Neutrophil (primary cell): ENCODE measurements around the gene NMT1.

ENCODE experiments used
- H3K27ac ChIP-seq: fragments of 200-600 bp; sonication (generic); 2 replicates; pipeline ENCODE4 v1.5.1; 2016; ENCODE audit warnings: mild to moderate bottlenecking, moderate library complexity
- H3K27me3 ChIP-seq: fragments of 200-600 bp; sonication (generic); 2 replicates; pipeline ENCODE4 v1.6.0; 2016; ENCODE audit warnings: mild to moderate bottlenecking
- H3K36me3 ChIP-seq: fragments of 200-600 bp; sonication (generic); 2 replicates; pipeline ENCODE4 v1.5.1; 2017
- H3K4me1 ChIP-seq, 2 experiments: fragments of 200-600 bp in 1 of 2; sonication (generic) in 1 of 2; 1 replicate in 1 of 2; 2 replicates in 1 of 2; pipeline versions ENCODE4 v1.5.1 to v1.6.1; 2013 to 2016; ENCODE audit warnings: low read depth in 1 of 2, low read length in 1 of 2, mild to moderate bottlenecking in 1 of 2, moderate library complexity in 1 of 2; ENCODE audit not compliant: control insufficient read depth in 1 of 2, insufficient read depth in 1 of 2
- H3K4me3 ChIP-seq, 2 experiments: fragments of 200-600 bp in 1 of 2; sonication (generic) in 1 of 2; 1 replicate in 1 of 2; 2 replicates in 1 of 2; pipeline ENCODE4 v1.5.1; 2013 to 2016; ENCODE audit warnings: low read depth in 1 of 2, low read length in 1 of 2, mild to moderate bottlenecking in 1 of 2, moderate library complexity in 1 of 2
- H3K9me3 ChIP-seq: fragments of 200-600 bp; sonication (generic); 2 replicates; pipeline ENCODE4 v1.5.1; 2016
- TF ChIP-seq, protein P1 (sequence below): fragments of 200-600 bp; sonication (generic); IDR thresholded peaks from 2 replicates; pipeline ENCODE4 v1.5.1; 2016; ENCODE audit warnings: antibody characterized with exemption

Gene NMT1

DNA sequence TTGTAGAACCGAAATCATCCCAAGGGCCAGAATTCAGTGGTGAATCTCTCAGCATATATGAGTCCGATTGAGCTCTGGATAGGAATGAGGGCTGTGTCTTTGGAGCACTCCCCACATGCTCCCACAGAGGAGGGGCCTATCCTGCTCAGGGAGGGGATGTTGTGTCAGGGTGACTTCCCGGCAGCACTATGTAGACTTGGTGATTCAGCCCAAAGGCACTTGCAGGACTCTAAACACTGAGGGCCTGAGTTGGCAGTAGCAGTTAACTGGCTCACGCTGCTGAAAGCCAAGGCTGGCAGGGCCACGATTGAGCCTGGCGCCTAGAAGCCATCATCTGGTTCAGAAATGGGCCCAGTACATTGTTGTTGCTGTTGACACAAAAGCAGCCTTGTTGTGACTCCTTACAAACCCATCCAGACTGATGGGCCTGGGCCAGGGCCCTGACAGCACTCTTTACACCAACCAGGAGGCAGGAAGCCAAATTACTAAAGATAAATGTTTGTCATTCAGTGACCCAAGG is 31.9 kb downstream of the NMT1 start:
- Histone ChIP-seq H3K27ac (no peak overlapping the region), H3K36me3 (peaks cover 98% of the 10 kb centered on the region), H3K9me3 (no peaks in the 10 kb centered on the region), H3K27me3 (no peaks in the 10 kb centered on the region), H3K4me3 (no peak overlapping the region), H3K4me1 (no peaks in the 10 kb centered on the region)
- TF ChIP-seq, protein P1, sequence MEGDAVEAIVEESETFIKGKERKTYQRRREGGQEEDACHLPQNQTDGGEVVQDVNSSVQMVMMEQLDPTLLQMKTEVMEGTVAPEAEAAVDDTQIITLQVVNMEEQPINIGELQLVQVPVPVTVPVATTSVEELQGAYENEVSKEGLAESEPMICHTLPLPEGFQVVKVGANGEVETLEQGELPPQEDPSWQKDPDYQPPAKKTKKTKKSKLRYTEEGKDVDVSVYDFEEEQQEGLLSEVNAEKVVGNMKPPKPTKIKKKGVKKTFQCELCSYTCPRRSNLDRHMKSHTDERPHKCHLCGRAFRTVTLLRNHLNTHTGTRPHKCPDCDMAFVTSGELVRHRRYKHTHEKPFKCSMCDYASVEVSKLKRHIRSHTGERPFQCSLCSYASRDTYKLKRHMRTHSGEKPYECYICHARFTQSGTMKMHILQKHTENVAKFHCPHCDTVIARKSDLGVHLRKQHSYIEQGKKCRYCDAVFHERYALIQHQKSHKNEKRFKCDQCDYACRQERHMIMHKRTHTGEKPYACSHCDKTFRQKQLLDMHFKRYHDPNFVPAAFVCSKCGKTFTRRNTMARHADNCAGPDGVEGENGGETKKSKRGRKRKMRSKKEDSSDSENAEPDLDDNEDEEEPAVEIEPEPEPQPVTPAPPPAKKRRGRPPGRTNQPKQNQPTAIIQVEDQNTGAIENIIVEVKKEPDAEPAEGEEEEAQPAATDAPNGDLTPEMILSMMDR = no peak

DNA sequence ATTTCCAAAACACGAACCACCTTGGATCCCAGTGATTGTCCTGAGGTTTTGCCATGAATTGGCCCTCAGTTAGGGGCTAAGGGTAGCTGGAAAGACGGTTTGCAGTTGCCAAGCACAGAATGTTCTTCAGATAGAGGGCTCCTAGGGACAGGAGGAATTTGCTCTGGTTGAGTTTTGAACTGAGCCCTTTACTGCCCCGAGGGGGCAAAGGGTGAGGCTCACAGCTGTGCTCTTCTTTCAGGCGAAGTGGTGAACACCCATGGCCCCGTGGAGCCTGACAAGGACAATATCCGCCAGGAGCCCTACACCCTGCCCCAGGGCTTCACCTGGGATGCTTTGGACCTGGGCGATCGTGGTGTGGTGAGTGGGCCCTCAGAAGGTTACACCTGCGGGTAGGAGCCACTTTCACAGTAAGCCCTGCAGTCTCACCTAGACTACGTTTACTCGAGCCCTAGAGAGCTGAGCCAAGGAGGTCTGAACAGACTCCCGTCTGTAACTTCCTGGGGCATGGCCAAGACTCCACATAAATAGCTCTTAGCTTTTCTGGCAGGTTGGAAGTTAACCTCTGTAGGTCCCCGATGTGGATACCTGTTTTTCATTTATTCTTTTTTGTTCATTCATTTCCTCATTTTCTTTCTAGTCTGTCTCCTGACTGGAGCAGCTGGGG is 32.5 kb downstream of the NMT1 start:
- no peak overlapping the region for H3K27ac ChIP-seq
- TF ChIP-seq, protein P1 = no peak
- peaks cover 98% of the 10 kb centered on the region for H3K36me3 ChIP-seq
- no peaks in the 10 kb centered on the region for H3K27me3 ChIP-seq
- H3K9me3 ChIP-seq = no peaks in the 10 kb centered on the region
- H3K4me1 ChIP-seq = no peaks in the 10 kb centered on the region
- no peak overlapping the region for H3K4me3 ChIP-seq

DNA sequence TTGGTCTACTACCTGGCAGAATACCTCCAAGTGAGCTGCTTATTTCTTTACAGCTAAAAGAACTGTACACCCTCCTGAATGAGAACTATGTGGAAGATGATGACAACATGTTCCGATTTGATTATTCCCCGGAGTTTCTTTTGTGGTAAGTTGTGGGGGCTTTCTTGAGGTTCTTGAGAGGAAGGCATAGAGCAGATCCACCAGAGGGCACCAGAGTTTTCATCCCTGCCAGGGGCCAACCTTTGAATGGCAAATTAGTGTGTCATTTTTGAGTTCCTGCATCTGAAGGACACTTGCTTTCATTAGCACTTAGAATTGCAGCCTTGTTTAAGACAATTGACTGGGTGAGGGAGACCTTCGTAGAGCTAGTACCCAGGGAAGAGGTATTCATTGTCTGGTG is 35.0 kb downstream of the NMT1 start:
- H3K36me3 ChIP-seq = peaks cover 95% of the 10 kb centered on the region
- TF ChIP-seq, protein P1 = no peak
- no peaks in the 10 kb centered on the region for H3K9me3 ChIP-seq
- H3K4me3 ChIP-seq = no peak overlapping the region
- no peak overlapping the region for H3K27ac ChIP-seq
- no peaks in the 10 kb centered on the region for H3K4me1 ChIP-seq
- no peaks in the 10 kb centered on the region for H3K27me3 ChIP-seq

DNA sequence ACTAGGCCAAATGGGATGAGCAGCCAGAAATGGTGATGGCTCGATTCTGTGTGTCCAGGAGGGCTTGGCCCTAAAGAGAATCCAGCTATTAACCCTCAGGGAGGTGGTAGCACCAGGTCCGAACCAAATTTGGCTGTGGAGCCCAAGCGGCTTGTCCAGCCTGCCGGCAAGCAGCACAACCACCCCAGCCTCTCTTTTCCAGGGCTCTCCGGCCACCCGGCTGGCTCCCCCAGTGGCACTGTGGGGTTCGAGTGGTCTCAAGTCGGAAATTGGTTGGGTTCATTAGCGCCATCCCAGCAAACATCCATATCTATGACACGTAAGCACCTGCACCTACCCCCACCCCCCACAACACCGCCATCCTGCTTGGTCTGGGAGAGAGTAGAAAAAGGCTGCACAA is 35.8 kb downstream of the NMT1 start:
- no peaks in the 10 kb centered on the region for H3K9me3 ChIP-seq
- H3K36me3 ChIP-seq = peaks cover 95% of the 10 kb centered on the region
- H3K27me3 ChIP-seq = no peaks in the 10 kb centered on the region
- TF ChIP-seq, protein P1 = no peak
- no peak overlapping the region for H3K4me3 ChIP-seq
- H3K27ac ChIP-seq = no peak overlapping the region
- no peaks in the 10 kb centered on the region for H3K4me1 ChIP-seq

DNA sequence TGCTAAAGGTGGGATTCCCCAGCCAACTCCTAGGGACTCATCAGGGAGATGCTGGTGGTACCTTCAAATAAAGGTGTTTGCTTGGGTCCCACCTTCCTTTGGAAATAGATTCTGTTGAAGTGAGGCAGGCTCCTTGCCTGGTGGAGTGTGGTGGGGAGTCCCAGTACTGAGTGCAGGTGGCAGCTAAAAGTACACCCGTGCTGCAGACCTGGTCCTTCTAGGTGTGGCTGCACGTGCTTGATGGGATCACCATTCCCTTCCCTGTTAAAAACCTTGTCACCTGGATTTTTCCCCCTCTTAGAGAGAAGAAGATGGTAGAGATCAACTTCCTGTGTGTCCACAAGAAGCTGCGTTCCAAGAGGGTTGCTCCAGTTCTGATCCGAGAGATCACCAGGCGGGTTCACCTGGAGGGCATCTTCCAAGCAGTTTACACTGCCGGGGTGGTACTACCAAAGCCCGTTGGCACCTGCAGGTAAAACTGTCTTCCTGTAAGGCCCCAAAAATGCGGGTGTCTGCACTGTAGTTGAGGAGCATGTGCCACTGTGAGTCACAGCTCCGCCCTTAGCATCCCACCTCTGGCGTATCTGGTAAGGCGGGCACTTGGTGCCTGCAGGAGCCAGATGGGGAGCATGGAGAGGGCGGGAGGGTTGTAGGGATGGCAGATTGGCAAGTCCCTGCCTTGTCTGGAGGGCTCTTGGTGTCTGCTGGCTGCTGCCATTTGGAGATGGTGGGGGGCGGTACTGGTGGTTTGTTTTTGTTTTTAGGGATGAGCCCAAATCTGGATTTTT is 37.2 kb downstream of the NMT1 start:
- H3K4me1 ChIP-seq = no peaks in the 10 kb centered on the region
- no peak overlapping the region for H3K27ac ChIP-seq
- no peaks in the 10 kb centered on the region for H3K27me3 ChIP-seq
- TF ChIP-seq, protein P1 = no peak
- no peaks in the 10 kb centered on the region for H3K9me3 ChIP-seq
- H3K4me3 ChIP-seq = no peak overlapping the region
- H3K36me3 ChIP-seq = peaks cover 97% of the 10 kb centered on the region
